GM12801 (cell line): ENCODE data around the gene KIAA1958.

Experiments used
- TF ChIP-seq, protein P1 (sequence below): IDR thresholded peaks from one replicate; pipeline ENCODE4 v1.5.1; 2011; ENCODE audit warnings: control low read depth; ENCODE audit not compliant: insufficient read length; ENCODE audit errors: extremely low read depth

Gene KIAA1958

DNA sequence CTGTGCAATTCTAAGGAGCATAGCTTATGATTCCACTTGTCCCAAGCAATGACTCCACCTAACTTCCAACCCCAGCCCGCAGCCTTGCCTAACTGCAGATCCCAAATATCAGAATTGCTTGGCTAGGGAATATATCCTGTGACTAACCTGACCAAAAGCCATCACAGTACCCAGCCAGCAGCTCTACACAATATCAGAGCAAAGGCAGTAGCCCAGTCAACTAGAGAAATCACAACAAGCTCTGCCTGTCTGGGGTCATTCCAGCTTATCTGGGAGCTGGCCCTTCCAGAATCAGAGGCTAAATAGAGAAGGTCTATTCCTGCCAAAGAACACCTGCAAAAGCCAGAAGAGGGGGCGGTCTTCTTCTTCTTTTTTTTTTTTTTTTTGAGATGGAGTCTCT, 9.3 kb upstream of the KIAA1958 start:
- TF ChIP-seq, protein P1, sequence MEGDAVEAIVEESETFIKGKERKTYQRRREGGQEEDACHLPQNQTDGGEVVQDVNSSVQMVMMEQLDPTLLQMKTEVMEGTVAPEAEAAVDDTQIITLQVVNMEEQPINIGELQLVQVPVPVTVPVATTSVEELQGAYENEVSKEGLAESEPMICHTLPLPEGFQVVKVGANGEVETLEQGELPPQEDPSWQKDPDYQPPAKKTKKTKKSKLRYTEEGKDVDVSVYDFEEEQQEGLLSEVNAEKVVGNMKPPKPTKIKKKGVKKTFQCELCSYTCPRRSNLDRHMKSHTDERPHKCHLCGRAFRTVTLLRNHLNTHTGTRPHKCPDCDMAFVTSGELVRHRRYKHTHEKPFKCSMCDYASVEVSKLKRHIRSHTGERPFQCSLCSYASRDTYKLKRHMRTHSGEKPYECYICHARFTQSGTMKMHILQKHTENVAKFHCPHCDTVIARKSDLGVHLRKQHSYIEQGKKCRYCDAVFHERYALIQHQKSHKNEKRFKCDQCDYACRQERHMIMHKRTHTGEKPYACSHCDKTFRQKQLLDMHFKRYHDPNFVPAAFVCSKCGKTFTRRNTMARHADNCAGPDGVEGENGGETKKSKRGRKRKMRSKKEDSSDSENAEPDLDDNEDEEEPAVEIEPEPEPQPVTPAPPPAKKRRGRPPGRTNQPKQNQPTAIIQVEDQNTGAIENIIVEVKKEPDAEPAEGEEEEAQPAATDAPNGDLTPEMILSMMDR = no peak

DNA sequence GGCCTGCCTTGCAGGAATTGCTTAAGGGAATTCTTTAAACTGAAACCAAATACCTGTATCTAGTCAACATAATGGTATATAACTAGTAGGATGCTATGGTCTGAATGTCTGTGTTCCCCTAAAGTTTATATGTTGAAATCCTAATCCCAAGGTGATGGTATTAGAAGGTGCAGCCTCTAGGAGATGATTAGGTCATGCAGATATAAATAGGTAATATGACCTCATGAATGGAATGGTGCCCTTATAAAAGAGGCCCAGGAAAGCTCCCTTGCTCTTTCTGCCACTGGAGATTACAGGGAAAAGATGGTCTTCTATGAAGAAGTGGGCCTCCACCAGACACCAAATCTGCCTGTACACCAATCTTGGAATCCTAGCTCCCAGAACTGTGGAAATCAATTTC, 7.4 kb upstream of the KIAA1958 start:
- TF ChIP-seq, protein P1 = no peak

DNA sequence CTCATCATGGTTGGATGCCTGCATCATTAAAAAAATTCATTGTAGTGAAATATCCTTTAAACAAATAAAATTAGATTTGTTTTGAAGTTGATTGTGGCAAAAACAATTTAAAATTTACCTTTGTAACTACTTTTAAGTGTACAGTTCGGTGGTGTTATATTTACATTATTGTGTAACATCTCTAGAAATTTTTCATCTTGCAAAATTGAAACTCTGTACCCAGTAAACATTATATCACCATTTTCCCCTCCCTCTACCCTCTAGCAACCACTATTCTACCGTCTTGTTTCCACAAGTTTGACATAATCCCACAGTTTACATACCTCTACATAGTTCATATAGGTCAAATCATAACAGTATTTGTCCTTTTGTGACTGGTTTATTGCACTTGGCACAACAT, 2.0 kb upstream of the KIAA1958 start:
- TF ChIP-seq, protein P1 = no peak

DNA sequence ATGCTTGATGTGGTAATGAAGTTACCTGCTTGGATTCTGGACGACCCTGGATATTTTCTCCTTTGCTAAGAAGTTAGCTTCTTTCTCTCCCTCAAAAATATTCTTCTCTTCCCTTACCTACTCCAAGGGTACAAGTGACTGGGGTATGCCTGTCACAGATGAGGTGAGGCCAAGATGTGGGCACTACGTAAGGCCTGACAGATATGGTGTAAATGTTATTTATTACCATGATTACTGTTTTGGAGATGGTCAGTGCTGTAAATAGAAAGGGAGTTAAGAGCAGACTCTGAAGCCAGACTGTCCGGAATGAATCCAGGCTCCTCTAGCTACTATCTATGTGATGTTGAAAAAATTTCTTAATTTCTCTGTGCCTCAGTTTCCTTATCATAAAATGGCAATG, 1.1 kb upstream of the KIAA1958 start:
- TF ChIP-seq, protein P1 = no peak

DNA sequence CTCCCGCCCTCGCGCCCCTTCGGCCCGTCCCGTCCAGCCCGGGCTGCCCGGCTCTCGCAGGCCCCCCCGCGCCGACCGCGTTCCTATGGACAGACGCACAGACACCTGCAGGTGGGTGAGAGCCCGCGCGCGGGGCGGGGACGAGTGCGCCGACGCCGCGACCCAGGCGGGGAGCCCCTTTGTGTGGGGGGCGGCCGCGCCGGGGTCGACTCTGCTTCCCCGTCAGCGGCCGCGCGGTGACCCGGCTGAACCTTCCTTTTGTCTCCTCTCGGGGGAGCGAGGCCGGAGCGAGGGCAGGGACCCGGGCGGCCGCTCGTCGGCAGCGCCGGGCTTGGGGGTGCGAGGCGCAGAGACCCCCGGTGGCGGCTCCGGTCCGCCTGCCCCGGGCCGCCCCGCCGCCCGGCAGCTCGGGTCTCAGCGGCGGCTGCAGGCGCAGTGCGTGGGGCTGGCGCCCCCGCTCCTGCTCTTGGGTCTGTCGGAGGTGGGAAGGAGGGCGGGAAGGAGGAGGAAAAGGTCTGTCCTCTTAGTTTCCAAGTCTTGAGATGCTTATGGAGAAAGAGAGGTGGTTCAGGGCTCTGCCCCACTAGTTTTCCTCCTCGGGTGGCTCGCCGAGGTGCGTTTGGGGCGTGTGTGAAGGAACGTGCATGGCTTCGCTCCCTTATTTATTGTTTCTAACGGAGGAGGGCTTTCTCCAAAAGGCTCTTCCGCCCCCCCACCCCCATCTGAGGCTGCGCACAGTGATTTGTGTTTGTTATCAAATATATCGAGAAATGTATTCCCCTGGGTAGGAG, 576 bp downstream of the KIAA1958 start:
- TF ChIP-seq, protein P1 = no peak

DNA sequence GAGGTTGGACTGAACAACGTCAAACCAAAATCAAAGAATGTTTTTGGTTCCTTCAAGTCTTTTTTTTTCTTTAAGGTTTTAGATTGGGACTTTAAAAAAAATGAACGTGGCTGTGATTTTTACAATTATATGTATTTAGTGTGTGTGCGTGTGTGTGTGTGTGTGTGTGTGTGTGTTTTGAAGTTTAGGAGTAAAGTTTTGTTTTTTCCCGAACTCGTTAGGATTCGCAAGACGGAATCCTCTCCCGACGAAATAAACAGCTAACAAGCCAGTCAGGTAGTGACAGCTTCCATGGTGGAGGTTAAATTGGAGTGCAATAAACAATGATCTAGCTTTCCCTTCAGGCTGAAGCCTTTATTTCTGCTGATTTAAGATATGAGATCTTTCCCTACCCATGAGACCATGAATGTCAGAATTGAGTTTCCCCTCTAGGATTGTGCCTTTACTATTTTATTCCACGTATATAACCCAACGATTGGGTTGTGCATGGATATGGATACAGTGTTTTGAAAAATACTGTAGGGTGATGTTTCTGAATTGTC, 1.2 kb downstream of the KIAA1958 start:
- TF ChIP-seq, protein P1 = no peak

DNA sequence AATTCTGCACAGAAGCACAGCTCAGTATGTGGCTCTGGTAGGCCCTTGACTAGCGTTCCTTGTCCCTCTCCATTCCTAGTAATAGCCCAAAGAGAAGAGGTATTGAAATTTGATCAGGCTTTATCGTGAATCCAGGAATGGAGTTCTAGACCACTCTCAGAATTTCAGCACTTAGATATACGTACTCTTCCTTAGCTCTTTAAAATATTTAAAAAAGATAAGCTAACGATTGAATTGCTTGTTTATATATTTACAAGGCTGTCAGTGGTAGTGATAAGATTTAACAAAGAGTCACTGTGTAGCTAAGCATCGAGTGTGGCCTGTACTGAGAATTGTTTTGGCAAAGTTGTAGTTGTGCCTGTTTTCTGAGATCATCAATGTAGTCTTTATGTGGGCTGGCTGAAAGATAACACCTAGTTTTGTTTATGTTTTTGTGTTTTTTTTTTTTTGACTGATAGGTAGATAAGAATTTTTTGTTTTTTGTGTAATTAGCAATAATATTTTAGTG, 2.5 kb downstream of the KIAA1958 start:
- TF ChIP-seq, protein P1 = no peak
